Heart left ventricle (tissue), 16 donors: ENCODE measurements around the gene DUOXA1. TPM values are rescaled to one million over a fixed set of nuclear protein-coding genes. Genes with fewer than 3 reads are reported as not detected.
"Not testable (repeated sequence)": the region's sequence is repeated elsewhere in the genome, so short reads cannot be mapped to it uniquely, and the experiment has no call there.

Experiments
- ATAC-seq, 4 donors: fragments of 200-7000 bp; cut with Tn5 transposase; one replicate each; pipeline ENCODE4 v1.9.1; 2020 to 2022; ENCODE audit warnings: moderate library complexity in 4 of 4, mild to moderate bottlenecking in 3 of 4, moderate number of reproducible peaks in 1 of 4
- DNase-seq, 5 donors: peaks; one replicate each; pipeline ENCODE4 v3.0.0-alpha.2; 2020
- H3K27ac ChIP-seq, 12 donors: fragments of 200-600 bp; sonication (generic) in 4 of 12; one replicate each; pipeline versions ENCODE4 v1.5.0 to v1.8.0; 2016 to 2022; ENCODE audit warnings: mild to moderate bottlenecking in 2 of 12
- H3K27me3 ChIP-seq, 9 donors: fragments of 200-600 bp; sonication (generic) in 2 of 9; one replicate each; pipeline versions ENCODE4 v1.5.1 to v1.8.0; 2016 to 2022; ENCODE audit warnings: mild to moderate bottlenecking in 3 of 9
- H3K36me3 ChIP-seq, 9 donors: fragments of 200-600 bp; sonication (generic) in 2 of 9; one replicate each; pipeline versions ENCODE4 v1.5.0 to v1.8.0; 2018 to 2022; ENCODE audit warnings: mild to moderate bottlenecking in 2 of 9
- H3K4me1 ChIP-seq, 12 donors: fragments of 200-600 bp; sonication (generic) in 4 of 12; one replicate each; pipeline versions ENCODE4 v1.5.0 to v1.8.0; 2016 to 2022; ENCODE audit warnings: mild to moderate bottlenecking in 3 of 12
- H3K4me3 ChIP-seq, 12 donors: fragments of 200-600 bp; sonication (generic) in 4 of 12; one replicate each; pipeline versions ENCODE4 v1.5.0 to v1.8.0; 2017 to 2022; ENCODE audit warnings: mild to moderate bottlenecking in 9 of 12, moderate library complexity in 4 of 12
- H3K9me3 ChIP-seq, 12 donors: fragments of 200-600 bp; sonication (generic) in 4 of 12; one replicate each; pipeline versions ENCODE4 v1.5.0 to v1.8.0; 2016 to 2022; ENCODE audit warnings: mild to moderate bottlenecking in 1 of 12
- CTCF ChIP-seq, 12 donors: fragments of 200-600 bp; sonication (generic) in 4 of 12; IDR thresholded peaks; one replicate each; pipeline versions ENCODE4 v1.5.0 to v1.8.0; 2018 to 2022; ENCODE audit warnings: antibody characterized with exemption in 12 of 12, mild to moderate bottlenecking in 5 of 12
- POLR2A ChIP-seq, 2 donors: fragments of 450-650 bp; IDR thresholded peaks; one replicate each; pipeline ENCODE4 v1.6.1; 2017; ENCODE audit warnings: antibody characterized with exemption in 2 of 2, mild to moderate bottlenecking in 2 of 2, moderate library complexity in 2 of 2
- WGBS, 4 donors: extraction: QIAGEN DNeasy Blood & Tissue Kit in 2 of 4; methylation state at CpG; one replicate each; pipeline versions ENCODE4 v1.1.5 to v1.1.7; 2013 to 2018; 5-methylcytosine and 5-hydroxymethylcytosine counted together
- intact Hi-C, 10 donors: fragments of 100-400 bp; cut with DNase I; formaldehyde crosslinking; loops; one replicate each; pipeline versions ENCODE4 v1.11.1 to v1.14.2; 2022
- polyA plus RNA-seq, 2 donors: library from polyadenylated mRNA; stranded (reverse); fragments of 200-250 nt; gene quantifications; one replicate each; pipeline ENCODE4 v1.2.3, GENCODE V29; 2013
- total RNA-seq, 9 donors: library from RNA; depleted of rRNA in 2 of 9; stranded (reverse); fragments of >200 nt in 2 of 9; fragmentation: NEBNext Ultra II Directional in 3 of 9; extraction: Animal tissue kit (Norgen Biotek cat#: 25700) in 3 of 9; gene quantifications; one replicate each; pipeline versions ENCODE4 v1.1.0 to v1.2.4, GENCODE V29; 2016 to 2023
- donor health status: ischemic (EF 13 %, LVEDD 7.1; RV severe dilation, severe dysfunction).
- donor health status: healthy with polysubstance abuse.
- donor health status: DM: no; HTN: yes; CAD: no.
- donor health status: DM: no; HTN: no; CAD: no.
- donor health status: ischemic (EF 25% LVEDD 6.9; RV normal size, moderate dysfunction).
- donor health status: ischemic (EF 25% LVEDD 5.7; RV mildly dilated, moderate dysfunction).
- donor health status: healthy.
- donor health status: DM: yes; HTN: yes; CAD: no.
- donor health status: ischemic (EF 35%, LVEDD 5.7; RV mildly dilated, moderate dysfunction).
- donor health status: nonischemic (EF 11% LVEDD 7.7; RV severe dilation, severe dysfunction).
- donor health status: DM: yes; HTN: yes; CAD: no.
- donor health status: PGD.
- donor health status: ischemic (EF 29% LVEDD 5.4; RV normal size, mild dysfunction).
- donor health status: nonischemic (EF 23%, LVEDD 6.1; RV moderate dilation, normal function).

The DUOXA1 gene
- total and polyA plus RNA-seq, 11 donors: 0.11 to 1.3 (median 0.31) TPM; not detected in 3

GRCh38 chr15:45110256-45110820, 19.3 kb downstream of the DUOXA1 start:
- peaks cover 3 to 30% (median 12%) of the 10 kb centered on the region in 12 donors for H3K4me1 ChIP-seq
- no peaks in the 10 kb centered on the region for H3K9me3 ChIP-seq
- peaks cover 37 to 71% (median 51%) of the 10 kb centered on the region in 9 donors for H3K27me3 ChIP-seq
- DNase-seq (no peak), ATAC-seq (no peak)
- intact Hi-C loops: loop anchor here in 3 of 10 donors (10.0 kb wide), 4 partner anchors 46 to 146 kb away; no protein-coding TSS in a partner anchor
- 46 to 70% (median 53%) methylated on average over 11 of the region's 11 CpGs for WGBS, 4 donors
- no peaks in the 10 kb centered on the region for H3K36me3 ChIP-seq
- TF ChIP-seq POLR2A (IDR thresholded peaks at IDR 0.05) (no peak), CTCF (IDR thresholded peaks at IDR 0.05) (no peak)
- H3K27ac ChIP-seq: no peak overlapping the region
- H3K4me3 ChIP-seq: no peak overlapping the region

- H3K4me1 ChIP-seq: peaks cover 3 to 18% (median 6%) of the 10 kb centered on the region in 12 donors
- no peak for TF ChIP-seq CTCF (IDR thresholded peaks at IDR 0.05)
- TF ChIP-seq POLR2A (IDR thresholded peaks at IDR 0.05): no peak
- H3K27ac ChIP-seq: no peak overlapping the region
- H3K36me3 ChIP-seq: no peaks in the 10 kb centered on the region
- ATAC-seq: no peak
- H3K9me3 ChIP-seq: no peaks in the 10 kb centered on the region
- 92 to 94% (median 93%) methylated on average over 8 to 10 of the region's 10 CpGs for WGBS, 4 donors
- no peak for DNase-seq
- intact Hi-C loops: no loop called here
- peaks cover 18 to 49% (median 28%) of the 10 kb centered on the region in 9 donors for H3K27me3 ChIP-seq
- H3K4me3 ChIP-seq: no peak overlapping the region
These were observed 21.6 kb downstream of the DUOXA1 start for GRCh38 chr15:45107941-45108630.

- Histone ChIP-seq H3K36me3 (no peaks in the 10 kb centered on the region), H3K4me1 (no peaks in the 10 kb centered on the region), H3K9me3 (no peaks in the 10 kb centered on the region), H3K27me3 (peaks cover 0 to 30% (median 10%) of the 10 kb centered on the region in 9 donors), H3K4me3 (no peak overlapping the region), H3K27ac (no peak overlapping the region)
- 75 to 82% (median 79%) methylated on average over 12 to 15 of the region's 15 CpGs for WGBS, 4 donors
- ATAC-seq (no peak), DNase-seq (no peak)
- TF ChIP-seq POLR2A (IDR thresholded peaks at IDR 0.05) (no peak), CTCF (IDR thresholded peaks at IDR 0.05) (no peak)
- intact Hi-C loops: no loop called here
These were observed 23.5 kb downstream of the DUOXA1 start for GRCh38 chr15:45106002-45106790.

GRCh38 chr15:45105586-45105985, 24.1 kb downstream of the DUOXA1 start:
- Histone ChIP-seq H3K27me3 (peaks cover 0 to 30% (median 10%) of the 10 kb centered on the region in 9 donors), H3K36me3 (no peaks in the 10 kb centered on the region), H3K9me3 (no peaks in the 10 kb centered on the region), H3K4me3 (no peak overlapping the region), H3K27ac (no peak overlapping the region), H3K4me1 (no peaks in the 10 kb centered on the region)
- TF ChIP-seq POLR2A (IDR thresholded peaks at IDR 0.05) (no peak), CTCF (IDR thresholded peaks at IDR 0.05) (no peak)
- intact Hi-C loops: no loop called here
- ATAC-seq (no peak), DNase-seq (no peak)
- WGBS, 4 donors: 87 to 93% (median 91%) methylated on average over 11 of the region's 11 CpGs

- H3K9me3 ChIP-seq, DNase-seq, H3K36me3 ChIP-seq, intact Hi-C loops, ATAC-seq, H3K4me3 ChIP-seq, H3K4me1 ChIP-seq, H3K27ac ChIP-seq: not testable (repeated sequence)
- H3K27me3 ChIP-seq: peaks cover 0 to 15% (median 3%) of the 10 kb centered on the region in 9 donors
- WGBS, 4 donors: 86 to 90% (median 88%) methylated on average over 8 to 9 of the region's 9 CpGs
These were observed 25.5 kb downstream of the DUOXA1 start for GRCh38 chr15:45104170-45104569.
